GM12878 (cell line): ENCODE measurements around the gene LEKR1.

ENCODE experiments used
- CHD2 ChIP-seq: IDR thresholded peaks from 2 replicates; pipeline ENCODE4 v1.6.1; 2011; ENCODE audit warnings: low read depth, low read length, improper control_type of control experiment, borderline replicate concordance
- ZNF687 ChIP-seq: fragments of 450-650 bp; IDR thresholded peaks from 2 replicates; pipeline ENCODE4 v1.6.1; 2017; ENCODE audit warnings: mild to moderate bottlenecking, moderate library complexity
- TF ChIP-seq, protein P1 (sequence below), 3 experiments: IDR thresholded peaks in 2 of 3; conservative IDR thresholded peaks in 1 of 3; 2 replicates each; pipeline ENCODE4 v1.5.1; 2011; ENCODE audit warnings: low read depth in 3 of 3, low read length in 3 of 3, mild to moderate bottlenecking in 3 of 3, control low read depth in 2 of 3, moderate library complexity in 2 of 3, inconsistent platforms in 1 of 3, mixed read lengths in 1 of 3; ENCODE audit not compliant: control insufficient read depth in 2 of 3, insufficient read depth in 1 of 3; ENCODE audit errors: extremely low read depth in 1 of 3

DNA sequence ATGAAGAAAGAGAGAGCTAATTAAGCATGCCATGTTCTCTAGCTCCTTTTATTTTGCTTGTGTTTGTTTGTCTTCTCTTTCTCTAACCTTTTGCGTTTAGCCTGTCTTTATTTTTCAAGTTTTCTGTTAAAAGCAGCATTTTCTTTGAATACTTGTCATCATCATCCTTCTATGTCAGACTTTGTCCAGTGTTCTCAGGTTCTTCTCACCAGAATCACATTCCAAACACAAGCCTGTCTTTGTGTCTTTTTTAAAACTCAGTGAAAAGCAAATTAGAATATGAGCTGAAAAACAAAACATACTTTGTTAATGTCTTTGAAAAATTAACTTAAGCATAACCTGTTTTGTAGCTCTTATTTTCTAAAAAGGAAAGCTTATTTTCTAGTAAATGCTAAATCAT, 62.4 kb downstream of the LEKR1 start:
- TF ChIP-seq ZNF687 (no peak), CHD2 (no peak)
- TF ChIP-seq, protein P1, sequence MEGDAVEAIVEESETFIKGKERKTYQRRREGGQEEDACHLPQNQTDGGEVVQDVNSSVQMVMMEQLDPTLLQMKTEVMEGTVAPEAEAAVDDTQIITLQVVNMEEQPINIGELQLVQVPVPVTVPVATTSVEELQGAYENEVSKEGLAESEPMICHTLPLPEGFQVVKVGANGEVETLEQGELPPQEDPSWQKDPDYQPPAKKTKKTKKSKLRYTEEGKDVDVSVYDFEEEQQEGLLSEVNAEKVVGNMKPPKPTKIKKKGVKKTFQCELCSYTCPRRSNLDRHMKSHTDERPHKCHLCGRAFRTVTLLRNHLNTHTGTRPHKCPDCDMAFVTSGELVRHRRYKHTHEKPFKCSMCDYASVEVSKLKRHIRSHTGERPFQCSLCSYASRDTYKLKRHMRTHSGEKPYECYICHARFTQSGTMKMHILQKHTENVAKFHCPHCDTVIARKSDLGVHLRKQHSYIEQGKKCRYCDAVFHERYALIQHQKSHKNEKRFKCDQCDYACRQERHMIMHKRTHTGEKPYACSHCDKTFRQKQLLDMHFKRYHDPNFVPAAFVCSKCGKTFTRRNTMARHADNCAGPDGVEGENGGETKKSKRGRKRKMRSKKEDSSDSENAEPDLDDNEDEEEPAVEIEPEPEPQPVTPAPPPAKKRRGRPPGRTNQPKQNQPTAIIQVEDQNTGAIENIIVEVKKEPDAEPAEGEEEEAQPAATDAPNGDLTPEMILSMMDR (IDR thresholded peaks at IDR 0.05 in 2 of 3, conservative IDR thresholded peaks at IDR 0.05 in 1 of 3; ENCODE audit: control insufficient read depth in 2 of 3, extremely low read depth in 1 of 3, insufficient read depth in 1 of 3, low read depth in 3 of 3, low read length in 3 of 3): no peak
